NCI-H2227 treated with DMSO at 0.1 percent for 48 hours (cell line): ENCODE results near the gene MCHR1.
"Not testable (repeated sequence)": the region's sequence is repeated elsewhere in the genome, so short reads cannot be mapped to it uniquely, and the experiment has no call there.

Source experiments
- DNase-seq: peaks from one replicate; lab custom pipeline; 2025; lab: John Stamatoyannopoulos, UW

The MCHR1 gene

DNA sequence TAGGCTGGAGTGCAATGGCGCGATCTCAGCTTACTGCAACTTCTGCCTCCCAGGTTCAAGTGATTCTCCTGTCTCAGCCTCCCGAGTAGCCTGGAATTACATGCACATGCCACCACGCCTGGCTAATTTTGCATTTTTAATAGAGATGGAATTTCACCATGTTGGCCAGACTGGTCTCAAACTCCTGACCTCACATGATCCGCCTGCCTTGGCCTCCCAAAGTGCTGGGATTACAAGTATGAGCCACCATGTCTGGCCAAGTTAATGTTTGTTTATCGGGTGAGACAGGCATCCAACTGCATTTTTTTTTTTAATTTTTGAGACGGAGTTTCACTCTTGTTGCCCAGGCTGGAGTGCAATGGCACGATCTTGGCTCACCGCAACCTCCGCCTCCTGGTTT is 22.6 kb upstream of the MCHR1 start:
- not testable (repeated sequence) for DNase-seq

DNA sequence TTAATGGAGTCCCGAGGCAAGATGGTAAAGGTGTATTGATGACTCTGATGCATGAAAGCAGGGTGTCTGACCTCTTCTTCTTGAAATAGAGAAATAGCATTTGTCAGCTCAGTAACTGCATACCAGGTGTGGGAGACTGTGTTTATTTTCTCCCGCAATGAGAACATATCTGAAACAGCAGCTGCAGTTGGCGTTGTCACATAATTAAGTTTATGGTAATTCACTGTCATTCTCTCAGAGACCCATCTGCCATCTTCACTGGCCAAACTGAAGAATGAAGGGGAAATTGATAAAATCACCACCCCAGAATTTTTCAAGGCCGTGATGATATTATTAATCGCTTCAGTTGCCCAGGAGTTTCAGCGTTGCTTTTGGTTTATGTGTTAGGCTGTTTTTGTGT is 20.1 kb upstream of the MCHR1 start:
- no peak for DNase-seq

DNA sequence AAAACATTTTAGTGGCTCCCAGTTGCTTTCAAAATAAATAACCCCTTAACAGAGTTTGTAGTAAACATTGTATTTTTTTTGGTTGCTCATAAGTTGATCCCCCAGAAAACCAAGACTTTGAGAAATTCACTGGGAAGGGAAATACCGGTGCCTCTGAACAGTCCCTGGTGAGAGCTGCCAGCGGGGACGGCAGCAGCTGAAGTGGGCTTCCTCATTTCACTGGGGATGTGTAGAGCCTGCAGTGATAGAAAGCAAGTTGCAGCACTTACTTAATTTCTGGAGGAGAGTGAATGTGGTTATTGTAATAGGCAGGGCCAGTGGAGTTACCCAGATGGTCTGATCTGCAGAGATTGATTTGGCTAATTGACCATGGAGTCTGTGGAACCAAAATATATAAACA is 18.6 kb upstream of the MCHR1 start:
- DNase-seq: no peak

DNA sequence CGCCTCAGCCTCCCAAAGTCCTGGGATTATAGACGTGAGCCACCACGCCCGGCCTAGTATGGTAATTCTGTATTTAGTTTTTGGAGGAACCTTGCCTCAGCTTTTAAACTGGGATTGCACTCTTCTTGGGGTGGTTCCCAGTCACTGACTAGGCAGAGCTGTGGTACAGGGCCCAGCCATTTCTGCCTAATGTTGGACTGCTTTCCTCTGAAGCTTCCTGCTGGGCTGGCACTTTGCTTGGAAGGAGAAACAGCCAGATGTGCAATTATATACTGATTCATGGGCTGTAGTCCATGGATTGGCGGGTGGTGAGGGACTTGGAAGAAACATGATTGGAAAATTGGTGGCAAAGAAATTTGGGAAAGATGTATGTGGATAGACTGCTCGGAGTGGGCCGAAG is 17.6 kb upstream of the MCHR1 start:
- no peak for DNase-seq

DNA sequence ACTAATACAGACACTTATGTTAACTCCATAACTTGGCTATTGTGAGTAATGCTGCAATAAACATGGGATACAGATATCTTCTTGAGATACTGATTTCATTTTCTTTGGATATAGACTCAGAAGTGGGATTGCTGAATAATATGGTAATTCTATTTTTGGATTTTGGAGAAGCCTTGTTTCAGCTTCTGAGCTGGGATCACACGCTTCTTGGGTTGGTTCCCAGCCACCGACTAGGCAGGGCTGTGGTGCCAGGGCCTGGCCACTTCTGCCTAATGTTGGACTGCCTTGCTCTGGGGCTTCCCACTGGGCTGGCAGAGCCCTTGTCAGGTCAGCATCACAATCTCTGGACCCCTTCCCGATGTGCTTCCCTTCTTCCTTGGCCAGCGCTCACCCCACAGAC is 14.0 kb upstream of the MCHR1 start:
- DNase-seq: no peak

DNA sequence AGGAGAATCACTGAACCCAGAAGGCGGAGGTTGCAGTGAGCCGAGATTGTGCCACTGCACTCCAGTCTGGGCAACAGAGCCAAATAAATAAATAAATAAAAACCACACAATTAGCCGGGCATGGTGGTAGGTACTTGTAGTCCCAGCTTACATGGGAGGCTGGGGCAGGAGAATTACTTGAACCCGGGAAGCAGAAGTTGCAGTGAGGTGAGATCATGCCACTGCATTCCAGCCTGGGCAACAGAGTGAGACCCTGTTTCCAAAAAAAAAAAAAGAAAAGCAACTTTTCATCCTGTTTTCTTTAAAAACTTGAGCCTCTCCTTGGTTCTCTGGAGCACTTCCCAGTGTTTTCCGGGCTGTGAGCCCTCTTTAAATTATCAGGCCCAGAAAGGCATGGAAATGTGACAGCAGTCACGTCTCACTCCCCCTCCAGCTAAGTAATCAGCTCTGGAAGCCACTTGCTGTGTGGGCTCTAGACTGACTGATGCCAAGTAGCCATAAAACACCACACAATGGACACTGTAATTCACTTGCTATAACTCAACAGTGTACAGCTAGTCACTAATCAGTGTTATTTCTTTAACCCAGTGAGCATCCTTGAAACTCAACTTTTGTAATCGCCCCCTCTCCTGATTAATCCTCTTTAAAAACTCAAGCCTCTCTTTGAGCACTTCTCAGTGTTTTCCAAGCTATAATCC is 13.0 kb upstream of the MCHR1 start:
- no peak for DNase-seq

DNA sequence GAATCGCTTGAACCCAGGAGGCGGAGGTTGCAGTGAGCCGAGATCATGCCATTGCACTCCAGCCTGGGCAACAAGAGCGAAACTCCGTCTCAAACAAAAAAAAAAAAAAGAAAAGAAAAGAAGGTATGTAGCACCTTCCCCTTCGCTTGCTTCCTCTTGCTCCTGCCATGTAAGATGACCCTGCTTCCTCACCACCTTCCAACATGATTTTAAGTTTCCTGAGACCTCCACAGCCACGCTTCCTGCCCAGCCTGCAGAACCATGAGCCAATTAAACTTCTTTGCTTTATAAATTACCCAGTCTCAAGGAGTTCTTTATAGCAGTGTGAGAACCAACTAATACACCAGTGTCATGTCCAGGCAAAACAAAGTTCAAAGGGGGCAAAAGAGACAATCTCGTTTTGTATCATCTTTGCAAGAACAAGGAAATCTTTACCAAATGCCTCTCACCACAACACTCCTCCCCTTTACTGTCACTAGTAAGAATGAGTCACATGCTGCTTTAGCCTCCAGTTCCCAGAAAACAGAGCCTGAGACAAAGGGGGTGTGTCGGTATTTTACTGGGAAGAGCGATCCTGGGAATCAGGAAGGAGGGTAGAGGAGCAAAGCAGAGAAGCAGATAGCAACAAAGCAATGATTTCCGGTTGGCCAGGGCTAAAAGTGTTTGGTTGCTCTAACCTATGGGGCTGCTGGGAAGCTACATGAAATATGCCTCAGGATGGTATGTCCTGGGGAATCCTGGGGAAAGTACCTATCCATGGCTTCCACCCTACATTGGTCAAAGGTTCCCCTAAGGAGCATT is 10.5 kb upstream of the MCHR1 start:
- DNase-seq: no peak

DNA sequence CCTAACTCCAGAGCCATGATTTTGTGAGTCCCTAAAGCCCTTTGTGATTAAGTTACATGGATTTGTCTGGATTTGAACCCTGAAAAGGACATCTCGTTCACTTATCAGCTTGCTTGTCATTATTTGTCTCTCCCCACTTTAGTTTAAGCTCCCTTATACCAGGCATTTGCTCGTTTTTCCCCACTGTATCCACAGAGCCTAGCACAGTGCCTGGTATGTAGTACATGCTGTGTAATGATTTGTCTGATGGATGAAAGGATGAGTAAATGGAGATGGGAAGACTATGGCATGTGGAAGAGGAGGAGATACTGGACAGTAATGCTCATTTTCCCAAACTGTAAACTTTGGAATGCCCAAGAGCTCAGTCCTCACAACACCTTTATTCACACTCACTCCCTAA is 9.2 kb upstream of the MCHR1 start:
- no peak for DNase-seq

DNA sequence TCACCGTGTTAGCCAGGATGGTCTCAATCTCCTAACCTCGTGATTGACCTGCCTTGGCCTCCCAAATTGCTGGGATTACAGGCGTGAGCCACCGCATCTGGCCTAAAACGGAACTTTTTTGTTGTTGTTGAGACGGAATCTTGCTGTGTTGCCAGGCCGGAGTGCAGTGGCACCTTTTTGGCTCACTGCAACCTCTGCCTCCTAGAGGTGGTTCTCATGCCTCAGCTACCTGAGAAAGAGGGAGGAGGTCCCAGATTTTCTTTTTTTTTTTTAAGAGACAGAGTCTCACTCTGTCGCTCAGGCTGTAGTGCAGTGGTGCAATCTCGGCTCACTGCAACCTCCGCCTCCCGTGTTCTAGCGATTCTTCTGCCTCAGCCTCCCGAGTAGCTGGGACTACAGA is 7.9 kb upstream of the MCHR1 start:
- DNase-seq: no peak

DNA sequence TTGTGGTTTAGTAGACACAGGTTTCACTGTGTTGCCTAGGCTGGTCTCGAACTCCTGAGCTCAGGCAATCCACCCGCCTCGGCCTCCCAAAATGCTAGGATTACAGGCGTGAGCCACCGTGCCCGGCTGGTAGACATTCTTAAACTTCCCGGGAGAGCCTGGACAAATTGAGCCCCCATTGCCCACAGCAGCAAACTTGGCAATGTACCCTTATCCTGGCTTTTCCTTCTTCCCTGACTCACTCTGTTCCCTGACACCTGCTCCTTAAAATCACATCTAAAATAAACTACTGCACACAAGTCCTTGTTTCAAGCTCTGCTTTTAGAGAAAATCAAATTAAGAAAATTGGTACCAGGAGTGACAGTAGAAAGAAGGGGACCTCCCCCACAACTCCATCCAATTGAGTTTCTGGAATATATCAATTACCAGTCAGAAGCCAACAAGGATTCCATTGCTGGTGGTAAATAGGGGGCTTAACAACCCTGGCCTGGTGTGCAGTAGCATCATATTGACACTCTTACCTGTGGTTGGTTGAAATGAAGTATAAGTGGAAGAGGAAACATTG is 7.4 kb upstream of the MCHR1 start:
- DNase-seq: no peak

DNA sequence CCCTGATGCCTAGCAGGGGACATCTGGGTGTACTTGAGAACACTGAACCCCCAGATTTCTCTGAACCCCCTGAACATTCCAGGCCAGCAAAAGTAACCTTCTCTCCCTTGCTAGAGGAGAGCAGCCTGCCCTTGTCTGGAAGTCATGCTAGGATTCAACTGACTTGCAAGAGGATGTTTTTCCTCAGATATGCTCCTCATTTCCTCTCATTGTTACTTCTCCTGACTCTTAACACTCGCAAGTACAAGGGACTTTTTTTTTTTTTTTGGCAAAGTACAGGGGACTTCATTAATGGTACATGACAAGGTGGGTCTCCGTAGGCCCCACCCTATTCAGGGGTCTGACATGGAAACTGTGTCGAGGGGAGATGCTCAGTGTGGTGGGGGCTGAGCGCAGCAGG is 6.3 kb upstream of the MCHR1 start:
- no peak for DNase-seq

DNA sequence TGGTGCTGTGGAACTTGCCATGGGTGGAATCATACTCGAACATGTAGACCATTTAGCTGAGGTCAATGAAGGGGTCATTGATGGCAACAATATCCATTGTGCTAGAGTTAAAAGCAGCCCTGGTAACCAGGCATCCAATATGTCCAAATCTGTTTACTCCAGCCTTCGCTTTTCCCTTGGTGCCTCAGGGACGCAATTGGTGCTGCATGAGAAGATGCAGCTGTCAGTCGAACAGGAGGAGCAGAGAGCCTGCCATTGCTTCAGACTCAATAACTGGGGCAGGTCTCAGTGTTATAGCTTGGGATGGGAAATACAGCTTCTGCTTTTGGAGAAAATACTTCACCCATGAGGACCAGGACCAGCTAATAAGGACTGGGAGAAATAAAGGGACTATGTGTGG is 5.0 kb upstream of the MCHR1 start:
- no peak for DNase-seq

DNA sequence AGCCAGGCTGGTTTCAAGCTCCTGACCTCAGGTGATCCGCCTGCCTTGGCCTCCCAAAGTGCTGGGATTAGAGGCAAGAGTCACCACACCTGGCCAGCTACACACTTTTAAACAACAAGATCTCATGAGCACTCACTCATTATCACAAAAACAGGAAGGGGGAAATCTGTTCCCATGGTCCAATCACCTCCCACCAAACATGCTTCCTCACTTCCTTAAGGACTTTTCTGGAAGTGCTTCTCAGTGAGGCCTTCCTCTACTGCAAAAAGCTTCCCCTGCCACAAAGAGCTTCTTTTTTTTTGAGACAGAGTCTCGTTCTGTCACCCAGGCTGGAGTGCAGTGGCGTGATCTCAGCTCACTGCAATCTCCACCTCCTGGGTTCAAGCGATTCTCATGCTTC is 3.1 kb upstream of the MCHR1 start:
- not testable (repeated sequence) for DNase-seq

DNA sequence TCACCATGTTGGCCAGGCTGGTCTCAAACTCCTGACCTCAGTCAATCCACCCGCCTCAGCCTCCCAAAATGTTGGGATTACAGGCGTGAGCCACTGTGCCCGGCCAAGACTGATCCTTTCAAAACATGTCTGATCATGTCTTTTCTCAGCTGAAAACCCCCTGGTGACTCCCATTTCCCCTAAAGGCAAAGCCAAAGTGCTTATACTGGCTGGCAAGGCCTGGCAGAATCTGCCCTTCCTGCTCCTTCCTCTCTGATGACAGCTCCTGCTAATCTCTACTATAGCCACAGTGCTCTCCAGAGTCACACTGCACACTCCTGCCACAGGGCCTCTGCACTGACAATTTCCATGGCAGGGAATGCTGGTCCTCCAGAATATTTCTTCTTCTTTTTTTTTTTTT is 2.6 kb upstream of the MCHR1 start:
- no peak for DNase-seq

DNA sequence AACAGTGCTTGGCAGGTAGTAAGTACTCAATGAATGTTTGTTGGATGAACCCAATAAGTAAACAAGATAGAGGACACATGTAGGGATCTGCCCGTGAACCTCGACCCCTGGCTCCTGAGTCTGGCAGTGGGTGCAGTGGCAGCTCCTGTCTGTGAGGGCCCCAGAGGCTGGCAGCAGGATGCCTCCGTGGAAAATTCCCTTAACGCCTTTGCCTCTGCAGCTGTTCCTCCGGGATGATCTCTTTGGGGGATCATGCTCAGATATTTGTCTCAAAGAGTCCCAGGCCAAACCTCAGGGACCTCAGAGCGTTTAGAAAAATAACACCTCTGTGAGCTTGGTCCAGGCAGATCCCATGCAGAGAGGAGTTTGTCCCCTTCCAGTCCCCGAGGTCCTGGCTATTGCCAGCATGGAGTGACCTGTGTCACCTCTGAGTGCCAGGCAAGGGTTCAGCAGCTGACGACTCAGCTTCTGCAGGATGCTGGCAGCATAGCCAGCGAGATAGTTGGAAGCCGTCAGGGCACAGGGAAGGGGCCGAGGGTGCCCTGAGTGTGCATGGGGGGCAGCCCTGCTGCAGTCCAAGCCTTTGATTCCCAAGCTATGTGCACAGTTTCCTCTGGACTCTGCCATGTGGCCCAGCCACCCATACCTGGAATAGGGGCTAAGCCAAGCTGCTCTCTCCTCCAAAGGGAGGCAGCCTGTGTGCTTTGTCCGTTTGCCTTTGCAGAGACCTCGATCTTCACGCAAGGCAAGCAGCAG is 613 bp upstream of the MCHR1 start:
- DNase-seq: no peak

DNA sequence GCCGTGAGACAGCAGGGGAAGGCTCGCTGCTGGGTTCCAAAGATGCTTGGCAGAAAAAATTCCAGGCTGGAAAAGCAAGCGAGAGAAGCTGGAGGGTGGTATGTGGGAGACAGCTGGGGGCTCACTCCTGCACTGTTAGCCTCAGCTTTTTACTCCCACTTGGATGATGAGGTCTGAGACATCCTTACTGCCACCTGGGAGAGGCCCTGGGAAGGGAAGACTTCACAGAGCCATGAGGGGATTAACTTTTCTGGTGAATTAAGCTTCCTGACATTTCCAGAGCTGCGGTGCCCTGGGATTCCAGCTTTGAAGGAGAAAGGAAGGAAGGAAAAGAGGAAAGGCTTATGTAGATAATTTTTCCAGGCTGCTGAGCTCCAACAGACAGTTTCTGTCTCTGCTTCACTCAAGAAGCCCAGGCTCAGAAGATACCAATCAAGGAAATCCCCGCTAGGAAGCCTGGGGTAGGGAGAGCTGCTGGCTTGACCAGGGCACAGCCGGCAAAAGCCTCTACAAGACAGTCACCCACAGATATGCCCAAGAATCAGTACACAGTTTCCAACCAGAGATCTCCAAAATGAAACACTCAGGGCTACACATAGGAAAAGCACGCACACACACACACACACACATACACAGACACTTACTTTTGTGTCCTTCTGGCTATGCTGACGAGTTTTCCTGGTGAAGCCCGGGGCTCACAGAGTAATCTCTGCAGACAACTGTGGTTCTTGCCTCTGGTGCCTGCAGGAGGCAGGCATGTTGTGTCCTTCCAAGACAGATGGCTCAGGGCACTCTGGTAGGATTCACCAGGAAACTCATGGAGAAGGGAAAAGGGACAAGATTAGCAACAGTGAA is 907 bp downstream of the MCHR1 start:
- no peak for DNase-seq

DNA sequence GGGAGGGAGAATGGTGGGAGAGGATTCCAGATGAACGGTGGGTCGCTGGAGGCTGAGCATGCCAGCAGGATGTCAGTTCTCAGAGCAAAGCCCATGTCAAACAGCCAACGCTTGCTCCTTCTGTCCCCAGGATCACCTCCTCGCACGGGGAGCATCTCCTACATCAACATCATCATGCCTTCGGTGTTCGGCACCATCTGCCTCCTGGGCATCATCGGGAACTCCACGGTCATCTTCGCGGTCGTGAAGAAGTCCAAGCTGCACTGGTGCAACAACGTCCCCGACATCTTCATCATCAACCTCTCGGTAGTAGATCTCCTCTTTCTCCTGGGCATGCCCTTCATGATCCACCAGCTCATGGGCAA is 1.5 kb downstream of the MCHR1 start:
- no peak for DNase-seq

DNA sequence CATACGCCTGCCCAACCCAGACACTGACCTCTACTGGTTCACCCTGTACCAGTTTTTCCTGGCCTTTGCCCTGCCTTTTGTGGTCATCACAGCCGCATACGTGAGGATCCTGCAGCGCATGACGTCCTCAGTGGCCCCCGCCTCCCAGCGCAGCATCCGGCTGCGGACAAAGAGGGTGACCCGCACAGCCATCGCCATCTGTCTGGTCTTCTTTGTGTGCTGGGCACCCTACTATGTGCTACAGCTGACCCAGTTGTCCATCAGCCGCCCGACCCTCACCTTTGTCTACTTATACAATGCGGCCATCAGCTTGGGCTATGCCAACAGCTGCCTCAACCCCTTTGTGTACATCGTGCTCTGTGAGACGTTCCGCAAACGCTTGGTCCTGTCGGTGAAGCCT is 2.2 kb downstream of the MCHR1 start:
- no peak for DNase-seq

DNA sequence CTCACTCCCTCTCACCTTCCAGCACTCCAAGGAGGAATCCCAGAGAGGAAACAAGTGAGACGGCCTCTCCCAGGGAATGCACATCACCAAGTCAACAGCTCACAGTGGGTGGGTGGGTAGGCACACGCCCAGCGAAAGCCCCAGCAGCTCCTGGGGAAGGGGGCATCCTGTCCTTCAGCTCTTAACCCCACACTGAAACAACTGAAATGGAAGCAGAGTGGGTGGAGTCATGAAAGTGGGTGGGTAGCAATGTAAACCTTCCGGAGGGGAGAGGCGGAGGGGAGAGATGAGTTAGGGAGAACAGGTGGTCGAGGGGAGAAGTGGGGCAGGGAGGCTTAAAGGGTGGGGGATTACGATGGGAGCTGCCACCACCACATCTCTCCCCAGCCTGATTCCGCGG is 5.4 kb downstream of the MCHR1 start:
- no peak for DNase-seq

DNA sequence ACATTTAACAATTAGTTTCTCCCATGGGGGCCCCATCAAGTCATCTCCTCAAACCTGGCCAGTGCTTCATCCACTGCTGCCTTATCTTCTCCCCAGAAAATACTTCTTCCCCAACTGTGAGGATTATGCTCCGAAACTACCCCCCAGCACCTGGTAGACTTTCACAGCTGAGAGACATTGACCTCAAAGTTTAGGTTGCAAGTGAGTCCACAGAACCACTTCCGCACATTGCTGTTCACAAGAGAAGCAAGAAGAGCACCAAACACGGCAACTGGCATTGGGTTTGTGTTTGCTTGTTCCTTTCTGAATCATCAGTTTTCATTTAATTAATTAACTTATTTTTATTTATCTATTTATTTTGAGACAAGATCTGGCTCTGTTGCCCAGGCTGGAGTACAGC is 6.1 kb downstream of the MCHR1 start:
- no peak for DNase-seq

DNA sequence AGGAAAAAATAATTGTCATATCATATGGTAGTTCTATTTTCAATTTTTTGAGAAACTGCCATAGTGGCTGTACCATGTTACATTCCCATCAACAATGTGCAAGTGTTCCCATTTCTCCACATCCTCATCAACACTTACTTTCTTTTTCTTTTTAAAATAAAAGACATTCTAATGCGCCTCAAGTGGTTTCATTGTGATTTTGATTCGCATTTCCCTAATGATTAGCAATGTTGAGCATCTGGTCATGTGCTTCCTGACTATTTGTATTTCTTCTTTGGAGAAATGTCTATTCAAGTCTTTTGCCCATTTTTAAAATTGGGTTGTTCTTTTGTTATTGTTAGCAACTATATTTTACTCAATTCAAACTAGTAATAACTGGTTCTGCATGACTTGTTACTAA is 8.4 kb downstream of the MCHR1 start:
- DNase-seq: no peak

DNA sequence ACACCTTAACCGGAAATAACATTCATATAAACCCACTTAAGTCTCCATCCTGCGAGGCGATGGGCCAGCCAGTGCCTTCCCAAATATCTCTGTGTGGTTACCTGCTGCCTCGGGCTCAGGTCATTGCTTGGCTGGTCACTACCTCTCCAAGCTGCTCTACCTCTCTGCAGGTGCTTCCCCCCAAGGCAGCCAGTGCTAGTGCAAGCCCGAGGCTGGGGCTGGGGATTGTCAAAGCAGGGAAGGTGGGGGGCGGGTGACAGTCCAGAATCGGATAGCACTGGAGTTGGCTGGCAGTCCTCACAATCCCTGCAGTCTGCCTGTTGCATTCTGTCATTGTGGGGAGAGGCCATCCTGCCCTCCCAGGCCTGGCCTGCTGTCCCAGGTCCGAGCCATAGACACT is 11.1 kb downstream of the MCHR1 start:
- no peak for DNase-seq
